ENCODE results near the gene OR6S1.

The OR6S1 gene, protein sequence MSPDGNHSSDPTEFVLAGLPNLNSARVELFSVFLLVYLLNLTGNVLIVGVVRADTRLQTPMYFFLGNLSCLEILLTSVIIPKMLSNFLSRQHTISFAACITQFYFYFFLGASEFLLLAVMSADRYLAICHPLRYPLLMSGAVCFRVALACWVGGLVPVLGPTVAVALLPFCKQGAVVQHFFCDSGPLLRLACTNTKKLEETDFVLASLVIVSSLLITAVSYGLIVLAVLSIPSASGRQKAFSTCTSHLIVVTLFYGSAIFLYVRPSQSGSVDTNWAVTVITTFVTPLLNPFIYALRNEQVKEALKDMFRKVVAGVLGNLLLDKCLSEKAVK

DNA sequence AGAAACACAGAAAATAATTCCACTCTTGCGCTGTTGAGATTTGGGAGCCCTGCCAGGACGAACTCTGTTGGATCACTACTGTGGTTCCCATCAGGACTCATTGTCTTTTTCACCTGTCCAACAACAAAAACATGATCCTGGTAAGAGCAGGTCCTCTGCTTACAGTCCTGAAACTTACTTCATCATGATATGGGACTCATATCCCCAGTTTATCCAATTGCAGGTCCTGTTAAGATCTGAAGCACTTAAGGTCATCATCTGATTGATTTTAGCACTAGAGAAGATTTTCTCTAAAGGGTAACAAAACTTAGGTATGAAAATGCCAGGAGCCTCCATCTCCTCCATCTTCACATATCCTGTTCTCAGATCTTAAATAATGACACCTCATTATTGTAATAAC, at the start of gene OR6S1:
OR6S1 (minus strand) TSS at position 101 of the 400 bp plus-strand sequence; CDS start at position 101, 0 bp downstream.
- DNase-seq (ENCODE audit: low read depth): no peak

DNA sequence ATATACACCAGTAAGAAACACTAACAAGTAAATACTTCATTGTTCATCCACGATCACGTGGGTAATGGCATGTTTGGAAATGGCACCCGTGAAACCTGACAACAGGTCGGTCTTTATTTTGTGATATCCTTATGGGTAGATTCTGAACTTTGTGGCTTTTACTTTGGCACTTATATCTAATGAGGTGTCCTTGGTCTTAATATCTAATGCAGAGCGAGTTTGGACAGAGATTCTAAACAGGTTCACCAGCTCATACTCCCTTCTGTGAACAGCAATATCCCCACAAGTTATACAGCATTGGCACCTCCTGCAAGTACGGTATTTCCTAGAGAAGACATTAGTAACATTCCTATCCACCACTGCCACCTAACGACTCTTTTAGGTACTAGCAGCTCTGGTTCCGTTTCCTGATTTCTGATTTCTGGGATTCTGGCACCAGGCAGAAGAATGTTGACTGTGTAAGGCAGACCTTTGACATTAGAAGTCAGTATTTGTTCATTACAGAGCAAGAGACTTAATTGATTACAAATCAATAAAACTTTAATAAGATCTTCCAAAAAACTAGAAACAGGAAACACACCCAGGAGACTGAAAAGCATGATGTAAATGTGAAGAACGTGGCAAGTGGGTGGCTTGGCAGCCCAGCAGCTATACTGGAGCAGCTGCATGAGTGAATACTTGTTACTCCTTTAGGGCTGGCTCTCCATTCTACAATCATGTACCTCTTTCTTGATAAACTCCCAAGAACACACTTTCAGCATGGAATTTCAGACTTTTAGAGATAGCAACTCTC, 49.6 kb upstream of the OR6S1 start:
- DNase-seq (ENCODE audit: low read depth): no peak

DNA sequence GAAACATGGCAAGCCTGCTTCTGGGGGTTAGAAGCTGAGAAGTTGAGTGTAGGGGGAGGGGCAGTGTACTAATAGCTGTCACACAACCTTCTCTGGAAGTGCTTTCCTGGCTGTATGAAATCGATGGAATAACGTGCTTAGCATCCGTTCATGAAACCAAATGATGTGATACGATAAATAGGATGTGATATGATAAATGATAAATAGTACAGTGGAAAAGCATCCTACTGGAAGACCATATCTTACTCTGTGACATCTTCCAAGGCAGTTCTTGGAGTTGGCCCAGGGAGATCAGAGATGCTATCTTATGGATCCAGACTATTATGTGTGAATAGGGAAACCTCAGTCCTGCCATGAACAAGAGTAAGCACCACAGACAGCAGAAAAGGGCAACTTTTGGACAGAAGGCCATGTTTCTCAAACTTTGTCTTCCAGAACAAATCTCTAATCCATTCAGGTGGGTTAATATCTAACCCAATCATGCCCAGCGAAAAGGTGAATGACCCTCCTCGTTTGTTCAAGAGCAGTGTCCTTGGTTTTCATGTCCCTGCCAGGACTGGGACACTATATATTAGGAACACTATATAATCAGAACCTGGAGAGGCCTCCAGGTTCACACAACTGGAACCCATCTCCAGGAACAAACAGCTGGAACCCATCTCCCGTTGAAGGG, 46.8 kb upstream of the OR6S1 start, which contains the start of gene ANG:
ANG (plus strand) TSS at position 598 of the 673 bp plus-strand sequence. CDS start 4,801 bp downstream, outside the sequence.
- DNase-seq (ENCODE audit: low read depth): no peak

DNA sequence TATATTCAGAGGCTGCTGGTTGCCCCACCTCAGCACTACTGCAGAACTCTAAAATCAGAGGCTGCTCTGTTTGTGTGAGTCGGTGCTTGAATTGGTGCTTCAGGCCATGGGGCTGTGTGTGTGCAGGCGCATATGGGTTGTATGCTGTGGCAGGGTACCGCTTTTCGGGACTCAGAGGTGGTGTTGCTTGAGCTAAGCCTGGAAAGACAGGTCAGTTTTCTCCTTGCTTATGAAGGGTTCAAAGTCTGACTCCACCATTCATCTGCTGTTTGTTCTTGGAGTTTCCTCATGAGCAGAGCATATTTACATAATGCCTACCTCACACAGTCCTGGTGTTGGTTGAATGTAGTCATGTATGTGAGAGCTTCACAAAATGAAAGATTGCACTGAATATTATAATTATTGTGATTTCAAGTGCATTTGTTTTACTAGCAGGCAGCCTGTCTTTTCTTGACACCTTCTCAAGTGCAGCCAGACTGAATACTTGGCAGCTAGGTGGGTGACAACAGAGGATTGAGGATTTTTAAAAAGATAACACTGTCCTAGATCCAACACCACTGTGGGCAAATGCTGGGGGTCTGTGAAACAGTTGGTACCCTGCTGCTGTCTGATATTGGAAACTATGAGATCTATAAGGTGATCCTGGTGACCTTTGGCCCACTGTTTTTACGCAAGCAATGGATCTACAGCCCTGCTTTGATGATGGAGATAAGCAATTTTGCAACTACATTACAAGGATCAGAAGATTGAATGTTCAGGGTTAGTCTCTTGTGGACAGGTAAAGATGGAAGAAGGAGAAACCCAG, 46.1 kb upstream of the OR6S1 start:
- no peak for DNase-seq (ENCODE audit: low read depth)

DNA sequence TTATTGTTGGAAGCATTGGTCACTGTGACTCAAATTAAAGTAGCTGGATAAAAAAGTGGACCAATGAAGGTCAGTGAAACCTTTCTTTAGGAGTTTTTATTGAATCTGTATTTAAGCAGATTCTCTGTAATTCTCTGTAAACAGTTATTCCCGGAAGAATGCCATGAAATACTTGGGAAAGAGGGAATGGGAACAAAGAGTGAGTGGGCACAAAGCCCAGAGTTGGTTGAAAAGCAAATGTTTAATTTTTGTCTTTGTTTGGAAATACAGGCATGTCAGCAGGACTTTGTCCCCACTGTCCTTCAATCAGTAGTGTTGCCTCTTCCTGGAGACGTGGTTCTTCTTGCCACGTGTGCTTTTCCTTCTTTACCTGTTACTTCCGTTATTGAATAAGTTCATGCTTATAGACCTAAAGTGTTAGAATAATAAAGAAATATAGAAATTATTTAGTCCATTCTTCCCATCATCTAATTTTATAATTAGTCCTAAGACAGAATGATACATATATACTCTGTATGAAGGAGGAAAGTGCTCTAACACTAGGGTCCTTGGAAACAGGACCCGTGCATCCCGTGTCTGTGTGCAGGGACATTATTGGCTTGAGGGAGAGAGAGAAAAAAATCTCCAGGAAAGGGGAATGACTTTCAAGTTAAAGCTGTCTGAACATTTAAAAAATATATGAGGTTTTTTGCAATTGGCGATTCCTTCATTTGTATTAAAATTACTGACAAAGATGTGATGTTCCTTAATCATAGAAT, 45.1 kb upstream of the OR6S1 start:
- no peak for DNase-seq (ENCODE audit: low read depth)

DNA sequence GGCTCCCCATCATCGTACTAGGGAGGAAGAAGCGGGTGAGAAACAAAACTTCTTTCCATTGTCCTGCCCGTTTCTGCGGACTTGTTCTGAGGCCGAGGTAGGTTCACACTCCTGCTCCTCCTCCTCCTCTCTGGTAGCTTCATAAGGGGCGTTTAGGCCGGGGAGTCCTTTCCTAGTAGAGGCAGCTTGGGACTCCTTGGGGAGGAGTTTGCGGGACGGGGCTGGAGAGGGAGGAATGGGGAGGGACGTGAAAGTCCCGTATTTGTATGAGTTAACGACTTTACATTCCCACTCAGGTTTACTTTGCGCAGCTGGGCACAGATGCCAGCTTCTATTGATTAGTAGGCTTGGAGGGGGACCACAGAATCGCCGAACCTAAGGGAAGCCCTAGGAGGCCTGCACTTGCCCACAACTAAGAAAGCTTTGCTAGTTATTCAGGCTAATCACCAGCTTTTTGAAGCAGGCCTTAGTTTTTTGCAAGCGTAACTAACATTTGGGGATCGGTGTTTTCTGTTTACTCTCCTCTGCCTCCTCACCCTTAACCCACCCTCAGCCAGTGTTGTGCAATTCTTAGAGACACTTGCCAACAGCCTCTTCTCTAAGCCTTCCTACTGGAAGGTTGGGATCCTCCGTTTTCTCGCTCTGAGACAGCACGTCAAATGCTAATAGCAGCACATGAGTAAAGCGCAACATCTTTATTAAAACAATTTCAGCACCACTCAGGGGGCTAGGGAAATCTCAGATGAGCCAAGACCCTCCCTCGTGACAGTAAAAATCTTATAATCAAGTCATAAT, 43.4 kb upstream of the OR6S1 start:
- no peak for DNase-seq (ENCODE audit: low read depth)

DNA sequence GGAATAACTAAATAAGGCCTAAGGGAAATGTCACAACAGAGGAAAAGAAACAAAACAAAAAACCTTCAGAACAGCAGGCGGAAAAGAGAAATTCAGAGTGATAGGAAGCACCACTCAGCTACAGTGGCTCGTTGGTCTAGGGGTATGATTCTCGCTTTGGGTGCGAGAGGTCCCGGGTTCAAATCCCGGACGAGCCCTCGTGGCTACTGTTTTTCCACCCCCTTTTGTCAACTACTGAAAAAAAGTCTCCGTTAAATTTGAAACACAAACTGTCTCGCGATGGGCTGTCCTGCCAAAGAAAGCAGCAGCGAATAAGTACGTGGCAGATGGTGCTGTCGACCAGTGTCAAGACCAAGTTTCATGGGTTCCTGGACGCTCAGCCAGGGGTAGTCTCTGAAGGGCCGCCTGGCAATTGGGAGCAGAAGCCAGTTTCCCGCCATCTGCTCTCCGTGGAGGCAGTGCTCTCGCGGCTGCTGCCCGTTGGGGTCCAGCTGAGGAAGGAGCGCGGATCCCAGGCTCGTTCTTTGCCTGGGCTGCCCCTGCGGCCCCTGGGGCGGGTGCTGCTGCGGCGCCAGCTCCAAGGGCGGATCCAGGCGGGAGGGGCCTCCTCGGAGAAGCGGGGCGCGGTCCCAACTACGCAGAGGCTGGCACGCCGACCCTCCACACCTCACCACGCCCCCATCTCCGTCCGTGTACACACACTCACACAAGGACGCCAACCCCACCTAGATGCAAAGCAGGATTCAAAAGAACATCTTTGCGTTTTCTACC, 42.6 kb upstream of the OR6S1 start, which contains the start of gene RNASE4:
RNASE4 (plus strand) TSS at position 670 of the 771 bp plus-strand sequence. CDS start 14,812 bp downstream, outside the sequence.
- DNase-seq (ENCODE audit: low read depth): peak; percentile 61

DNA sequence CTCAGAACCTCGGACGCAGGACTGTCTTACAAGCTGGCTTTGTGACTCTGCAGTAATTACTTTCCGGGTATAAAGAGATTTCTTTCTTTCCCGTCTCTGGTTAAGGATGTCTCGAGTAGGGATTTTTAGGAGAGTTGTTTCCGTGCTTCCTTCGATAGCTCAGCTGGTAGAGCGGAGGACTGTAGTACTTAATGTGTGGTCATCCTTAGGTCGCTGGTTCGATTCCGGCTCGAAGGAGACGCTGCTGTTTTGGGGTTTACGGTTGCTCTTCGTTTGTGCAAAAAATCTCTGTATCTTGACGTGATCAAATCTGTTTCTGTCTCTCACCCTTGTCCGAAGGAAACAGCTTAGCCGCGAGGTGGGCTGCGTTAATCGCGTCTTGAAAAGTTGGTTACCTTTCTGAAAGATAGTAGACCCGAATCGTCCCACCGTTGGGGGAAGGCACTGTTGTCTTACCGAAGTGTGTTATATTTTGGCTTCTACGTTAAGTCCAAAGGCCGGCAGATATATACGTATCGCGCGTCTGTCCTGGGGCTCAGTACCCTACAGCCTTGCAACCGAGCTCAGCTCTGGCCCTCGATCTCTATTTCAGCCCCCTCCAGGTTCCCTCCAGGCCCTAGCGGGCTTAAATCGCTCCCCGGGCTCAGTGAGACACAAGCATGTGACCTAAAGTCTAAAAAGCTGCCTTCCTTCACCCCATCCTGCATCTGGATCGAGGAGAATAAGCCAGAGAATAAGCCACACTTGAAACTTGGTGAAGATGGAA, 41.8 kb upstream of the OR6S1 start:
- peak; percentile 65 for DNase-seq (ENCODE audit: low read depth)

DNA sequence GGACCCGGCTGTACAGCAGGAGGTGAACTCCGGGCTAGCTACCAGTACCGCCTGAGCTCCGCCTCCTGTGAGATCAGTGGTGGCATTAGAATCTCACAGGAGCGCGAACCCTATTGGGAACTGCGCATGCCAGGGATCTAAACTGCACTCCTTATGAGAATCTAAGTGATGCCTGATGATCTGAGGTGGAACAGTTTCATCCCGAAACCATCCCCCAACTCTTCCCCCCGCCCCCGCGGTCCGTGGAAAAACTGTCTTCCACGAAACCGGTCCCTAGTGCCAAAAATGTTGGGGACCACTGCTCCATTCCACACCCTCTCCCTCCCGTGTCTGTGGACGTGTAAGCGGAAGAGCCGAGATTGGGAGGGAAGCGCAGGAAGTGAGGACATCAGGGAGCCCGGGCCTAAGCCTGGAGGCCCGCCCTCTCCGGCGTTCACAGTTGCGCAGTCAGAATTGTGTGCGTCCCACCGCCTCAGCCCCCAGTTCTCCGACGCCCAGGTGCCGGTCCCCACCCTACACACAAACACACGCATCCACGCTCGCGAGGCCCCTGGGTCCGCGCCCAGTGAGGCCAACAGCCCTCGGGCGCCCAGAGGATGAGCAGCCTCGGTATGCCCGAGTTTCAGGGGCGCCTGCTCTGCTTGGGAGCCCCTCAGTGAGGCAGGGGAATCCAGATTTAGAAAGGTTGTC, 41.1 kb upstream of the OR6S1 start:
- peak; percentile 66 for DNase-seq (ENCODE audit: low read depth)

DNA sequence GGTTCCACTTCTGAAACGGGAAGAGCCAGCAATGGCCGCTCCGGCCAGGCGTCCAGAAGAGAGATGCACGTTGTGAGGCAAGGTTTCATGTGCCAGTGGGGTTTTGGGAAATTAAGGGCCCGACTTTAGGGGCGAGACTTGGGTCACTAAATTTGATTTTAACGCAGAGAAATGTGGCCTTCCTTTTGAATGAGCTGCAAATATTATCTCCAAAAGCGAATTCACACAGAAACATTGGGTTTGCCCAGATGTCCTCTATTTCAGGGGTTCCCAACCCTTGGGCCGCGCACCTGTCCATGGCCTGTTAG, 40.6 kb upstream of the OR6S1 start:
- DNase-seq (ENCODE audit: low read depth): no peak

DNA sequence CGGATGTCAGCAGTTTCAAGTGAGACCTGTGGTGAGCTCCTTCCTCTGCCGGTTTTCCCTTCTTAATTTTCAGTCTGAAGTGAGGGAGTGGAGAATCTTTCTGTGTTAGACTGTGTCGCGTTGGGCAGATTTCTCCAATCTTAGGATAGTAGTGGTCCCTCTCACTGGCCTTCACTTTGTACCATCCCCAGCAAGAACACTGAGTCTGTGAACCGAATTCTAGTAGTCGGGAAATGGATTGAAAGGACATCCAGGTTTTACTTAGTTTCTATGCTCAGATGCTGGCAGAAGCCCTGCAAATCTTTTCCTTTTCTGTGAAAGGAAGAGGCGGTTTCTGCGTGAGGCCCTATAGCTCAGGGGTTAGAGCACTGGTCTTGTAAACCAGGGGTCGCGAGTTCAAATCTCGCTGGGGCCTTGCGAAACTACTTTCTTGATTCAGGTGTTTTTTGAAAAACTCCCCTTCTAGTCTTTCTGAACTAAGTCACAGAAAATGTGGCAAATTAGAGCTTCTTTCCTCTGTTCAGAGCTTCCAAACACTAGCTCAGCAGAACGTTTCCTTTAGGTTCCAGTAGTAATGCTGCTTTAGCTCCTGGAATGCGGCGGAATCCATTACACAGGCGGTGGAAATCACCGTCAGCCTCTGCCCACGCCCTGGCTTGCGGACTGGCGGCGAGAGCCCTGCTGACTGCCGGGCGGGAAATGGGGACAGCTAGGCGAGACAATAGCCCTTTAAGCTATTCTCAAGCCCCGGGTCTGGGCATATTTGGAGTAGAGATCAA, 40.0 kb upstream of the OR6S1 start:
- peak; percentile 75 for DNase-seq (ENCODE audit: low read depth)

DNA sequence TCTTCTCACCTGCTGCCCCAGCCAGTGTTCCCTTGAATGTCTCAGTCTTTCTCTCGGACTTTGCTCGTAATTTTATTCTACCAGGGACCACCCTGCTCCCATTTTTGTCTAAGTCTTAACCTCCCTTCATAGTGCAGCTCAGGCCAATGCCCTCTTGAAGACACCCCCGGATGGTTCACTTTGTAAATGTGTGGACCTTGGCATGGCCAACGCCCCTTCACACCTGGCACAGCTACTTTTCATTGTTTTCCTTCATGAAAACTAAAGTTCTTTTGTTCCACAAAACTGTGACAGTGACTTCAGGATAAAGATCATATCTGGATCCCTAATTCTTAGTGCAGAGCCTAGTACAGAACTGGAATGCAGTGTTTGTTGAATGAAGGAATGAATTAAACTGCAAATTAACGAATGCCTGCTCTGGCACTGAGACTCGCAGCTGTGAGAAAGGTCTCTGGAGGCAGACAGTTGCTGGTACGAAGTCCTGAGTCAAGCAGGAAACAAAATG, 39.4 kb upstream of the OR6S1 start:
- DNase-seq (ENCODE audit: low read depth): no peak

DNA sequence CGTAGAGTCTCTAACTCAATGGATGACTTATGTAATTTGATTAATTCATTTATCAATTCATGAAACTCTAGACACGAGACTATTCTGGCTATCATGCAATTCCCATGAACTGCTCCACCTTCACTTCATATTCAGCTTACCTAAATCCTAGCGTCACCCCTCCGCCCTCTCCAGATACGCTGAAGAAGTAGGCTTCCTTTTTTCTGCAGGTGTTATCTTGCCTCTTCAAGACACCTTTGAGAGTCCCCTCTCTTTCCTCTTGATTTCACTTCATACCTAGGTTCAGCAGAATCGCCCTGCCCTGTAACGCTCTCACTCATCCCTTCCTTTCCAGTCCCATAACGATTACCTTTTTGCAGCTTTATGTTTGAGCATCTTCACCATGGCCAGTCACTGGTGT, 38.9 kb upstream of the OR6S1 start:
- DNase-seq (ENCODE audit: low read depth): no peak

DNA sequence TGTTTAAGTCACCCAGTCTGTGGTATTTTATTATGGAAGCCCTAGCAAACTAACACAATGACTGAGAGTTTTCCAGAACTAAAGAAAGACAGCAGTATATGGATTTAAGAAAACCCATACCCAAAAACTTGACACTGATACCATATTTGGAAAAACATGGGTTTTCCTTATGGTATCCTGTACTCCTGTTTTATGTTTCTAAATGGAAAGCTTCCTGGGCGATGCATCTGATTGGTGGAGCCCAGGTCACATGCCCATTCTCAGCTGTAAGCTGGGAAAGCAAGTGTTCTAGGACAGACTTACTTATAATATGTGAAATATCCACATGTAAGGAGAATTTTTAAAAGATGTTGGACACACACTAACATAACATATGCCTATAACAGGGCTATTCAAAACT, 38.4 kb upstream of the OR6S1 start:
- DNase-seq (ENCODE audit: low read depth): no peak

DNA sequence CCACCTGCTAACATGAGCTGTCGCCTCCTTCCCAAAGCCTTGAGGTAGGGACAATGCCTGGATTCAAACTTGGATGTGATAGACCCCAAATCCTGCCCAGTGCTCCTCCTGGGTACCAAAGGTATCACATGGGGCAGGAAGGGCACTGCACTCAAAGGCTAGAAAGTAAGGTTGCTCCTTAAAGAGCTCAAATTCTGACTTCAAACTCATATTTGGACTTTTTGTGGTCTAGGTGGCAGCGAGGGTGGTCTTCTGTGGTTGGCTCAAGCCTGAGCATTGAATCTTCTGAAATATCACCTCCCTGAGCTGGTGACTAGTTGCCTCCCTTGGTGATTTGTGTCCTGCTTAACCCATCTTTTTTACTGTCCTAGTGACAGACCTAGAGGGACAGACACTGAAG, 34.6 kb upstream of the OR6S1 start:
- DNase-seq (ENCODE audit: low read depth): no peak

DNA sequence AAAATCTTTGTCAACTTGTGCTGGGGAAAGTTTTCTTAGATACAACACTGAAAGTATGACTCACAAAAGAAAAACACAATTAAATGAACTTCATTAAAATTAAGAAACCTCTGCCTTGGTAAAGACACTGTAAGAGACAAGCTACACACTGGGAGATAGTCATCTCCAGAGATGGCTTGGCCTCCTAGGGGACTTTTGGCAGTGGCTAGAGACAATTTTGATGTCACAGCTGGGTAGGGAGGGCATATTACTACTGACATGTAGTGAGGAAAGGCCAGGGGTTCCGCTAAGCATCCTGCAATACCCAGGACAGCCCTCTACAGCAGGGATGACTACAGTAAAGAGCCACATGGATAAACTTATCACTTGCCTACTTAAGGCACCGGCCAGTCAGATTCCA, 34.2 kb upstream of the OR6S1 start:
- no peak for DNase-seq (ENCODE audit: low read depth)

DNA sequence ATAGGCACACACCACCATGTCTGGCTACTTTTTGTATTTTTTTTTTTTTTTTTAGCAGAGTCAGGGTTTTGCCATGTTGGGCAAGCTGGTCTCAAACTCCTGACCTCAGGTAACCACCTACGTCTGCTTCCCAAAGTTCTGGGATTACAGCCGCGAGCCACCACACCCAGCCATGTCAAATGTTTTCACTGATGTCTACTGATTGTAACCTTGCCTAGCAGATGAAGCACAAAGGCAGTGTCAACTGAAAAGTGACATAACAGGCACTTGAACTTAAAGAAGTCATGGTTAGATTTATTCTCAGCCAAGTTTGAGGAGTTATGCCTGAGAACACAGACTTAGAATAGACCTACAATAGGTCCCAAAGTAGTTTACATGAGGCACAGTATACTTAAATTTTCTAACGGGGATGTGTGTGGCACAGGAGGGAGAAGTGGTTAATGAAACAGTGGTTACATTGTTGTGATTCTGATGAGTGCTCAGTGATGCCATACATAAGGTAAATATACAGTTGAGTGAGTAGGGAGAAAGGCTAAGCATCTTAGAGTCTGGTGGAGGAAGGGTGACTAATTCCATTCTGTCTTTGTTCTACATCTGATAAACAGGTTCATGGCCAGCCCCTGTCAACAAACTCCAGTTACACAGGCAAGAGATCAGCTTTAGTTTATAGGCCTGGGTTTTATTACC, 30.2 kb upstream of the OR6S1 start:
- DNase-seq (ENCODE audit: low read depth): no peak

Data from stimulated activated CD8-positive, alpha-beta memory T cell treated with anti-CD3 and anti-CD28 coated beads, Interleukin-4, amount 100 ng/mL, for 24 hours (primary cell).